ENCODE measurements around the gene GPAM. TPM values are rescaled to one million over a fixed set of nuclear protein-coding genes. Genes with fewer than 3 reads are reported as not detected.

Gene GPAM
- total and polyA plus RNA-seq, 2 donors, result 3.5 to 7.8 TPM

GRCh38 chr10:112227331-112227987 is 43.9 kb upstream of the GPAM start:
- no peak for DNase-seq (ENCODE audit: low read depth in 6 of 9, low spot score in 9 of 9)
- 76% methylated on average over 6 of the region's 6 CpGs for WGBS
- Histone ChIP-seq H3K4me1 (ENCODE audit: control insufficient read depth in 2 of 2, insufficient read depth in 2 of 2, low read length in 2 of 2) (no peaks in the 10 kb centered on the region), H3K27me3 (ENCODE audit: control insufficient read depth in 2 of 2, insufficient read depth in 1 of 2, low read length in 1 of 2) (no peaks in the 10 kb centered on the region), H3K36me3 (ENCODE audit: control insufficient read depth in 2 of 2, insufficient read depth in 2 of 2, low read length in 1 of 2) (no peaks in the 10 kb centered on the region), H3K9me3 (ENCODE audit: control insufficient read depth in 2 of 2, insufficient read depth in 1 of 2, low read length in 1 of 2) (peaks cover 0 to 3% of the 10 kb centered on the region in 2 donors), H3K27ac (ENCODE audit: low read depth in 1 of 2, low read length in 1 of 2) (no peak overlapping the region), H3K4me3 (ENCODE audit: low read length in 2 of 2) (no peak overlapping the region)

DNA sequence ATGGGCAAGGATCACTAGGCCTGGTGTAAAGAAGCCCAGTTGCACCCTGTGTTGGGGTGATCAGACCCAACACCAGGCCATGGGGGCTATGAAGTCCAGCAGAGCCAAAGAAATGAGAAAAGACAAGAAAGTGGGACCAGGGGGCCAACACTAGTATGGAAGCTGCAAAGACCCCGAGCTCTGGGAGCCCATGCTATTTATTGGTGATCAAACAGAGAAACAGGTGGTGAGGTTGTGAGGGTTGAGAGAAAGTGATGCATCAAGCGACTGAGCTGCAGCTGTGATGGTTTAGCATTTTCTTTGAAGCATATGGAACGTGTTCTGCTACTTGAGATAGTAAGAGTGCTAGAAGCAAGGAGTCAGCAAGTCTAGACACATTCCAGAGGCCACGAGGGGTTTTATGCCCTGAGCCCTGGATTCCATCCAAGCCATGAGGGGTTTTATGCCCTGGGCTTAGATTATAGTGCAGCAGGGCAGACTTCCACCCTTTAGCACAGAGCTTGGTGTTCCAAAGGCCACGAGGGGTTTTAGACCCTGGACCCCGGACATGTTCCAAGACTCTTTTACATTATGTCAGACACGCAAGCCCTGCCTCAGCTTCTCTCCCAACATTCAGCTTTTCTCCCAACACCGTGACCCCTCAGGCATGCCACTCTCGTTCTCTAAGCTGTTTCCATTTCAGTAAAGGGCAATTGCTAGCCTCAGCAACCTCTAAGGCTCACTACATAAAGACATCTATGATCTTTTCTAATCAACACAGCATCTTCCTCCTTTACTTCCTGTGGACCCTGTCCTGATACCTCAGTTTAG is 43.1 kb upstream of the GPAM start:
- H3K9me3 ChIP-seq (ENCODE audit: control insufficient read depth in 2 of 2, insufficient read depth in 1 of 2, low read length in 1 of 2), result peaks cover 0 to 3% of the 10 kb centered on the region in 2 donors
- no peak overlapping the region for H3K27ac ChIP-seq (ENCODE audit: low read depth in 1 of 2, low read length in 1 of 2)
- H3K4me3 ChIP-seq (ENCODE audit: low read length in 2 of 2), result no peak overlapping the region
- no peak for DNase-seq (ENCODE audit: low read depth in 6 of 9, low spot score in 9 of 9)
- no peaks in the 10 kb centered on the region for H3K4me1 ChIP-seq (ENCODE audit: control insufficient read depth in 2 of 2, insufficient read depth in 2 of 2, low read length in 2 of 2)
- 87% methylated on average over 9 of the region's 9 CpGs for WGBS
- no peaks in the 10 kb centered on the region for H3K27me3 ChIP-seq (ENCODE audit: control insufficient read depth in 2 of 2, insufficient read depth in 1 of 2, low read length in 1 of 2)
- H3K36me3 ChIP-seq (ENCODE audit: control insufficient read depth in 2 of 2, insufficient read depth in 2 of 2, low read length in 1 of 2), result no peaks in the 10 kb centered on the region

GRCh38 chr10:112225771-112226438 is 42.3 kb upstream of the GPAM start:
- 96% methylated on average over 4 of the region's 4 CpGs for WGBS
- no peak for DNase-seq (ENCODE audit: low read depth in 6 of 9, low spot score in 9 of 9)
- no peak overlapping the region for H3K4me3 ChIP-seq (ENCODE audit: low read length in 2 of 2)
- no peak overlapping the region for H3K27ac ChIP-seq (ENCODE audit: low read depth in 1 of 2, low read length in 1 of 2)
- no peaks in the 10 kb centered on the region for H3K4me1 ChIP-seq (ENCODE audit: control insufficient read depth in 2 of 2, insufficient read depth in 2 of 2, low read length in 2 of 2)
- no peaks in the 10 kb centered on the region for H3K36me3 ChIP-seq (ENCODE audit: control insufficient read depth in 2 of 2, insufficient read depth in 2 of 2, low read length in 1 of 2)
- peaks cover 0 to 3% of the 10 kb centered on the region in 2 donors for H3K9me3 ChIP-seq (ENCODE audit: control insufficient read depth in 2 of 2, insufficient read depth in 1 of 2, low read length in 1 of 2)
- no peaks in the 10 kb centered on the region for H3K27me3 ChIP-seq (ENCODE audit: control insufficient read depth in 2 of 2, insufficient read depth in 1 of 2, low read length in 1 of 2)

DNA sequence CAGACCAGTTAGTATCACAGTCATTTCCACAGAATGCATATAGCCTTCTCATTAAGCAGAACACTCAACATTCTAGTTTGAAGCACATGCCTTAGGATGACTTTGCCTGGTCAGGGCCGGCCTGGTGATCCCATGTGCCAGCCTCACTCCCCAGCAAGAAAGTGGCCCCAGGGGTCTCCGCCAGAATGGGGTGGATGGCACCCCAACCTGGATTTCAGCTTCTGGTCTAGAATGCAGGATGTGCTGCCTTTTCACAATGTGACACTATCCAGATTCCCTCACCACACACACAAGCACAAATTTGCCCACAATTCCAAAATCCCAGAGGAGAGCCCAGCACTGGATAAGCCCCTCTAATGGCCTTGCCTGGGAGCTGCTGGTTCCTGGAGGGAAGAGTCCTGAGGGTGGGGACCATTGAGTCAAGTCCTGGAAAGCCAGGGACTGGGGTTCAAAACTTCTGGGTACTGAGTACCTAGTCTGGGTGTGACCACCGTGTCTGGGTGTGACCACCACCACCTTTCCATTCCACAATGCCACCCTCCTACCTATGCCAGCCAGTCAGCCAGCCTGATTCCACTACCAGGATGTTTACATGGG is 41.5 kb upstream of the GPAM start:
- Histone ChIP-seq H3K27ac (ENCODE audit: low read depth in 1 of 2, low read length in 1 of 2) (no peak overlapping the region), H3K4me3 (ENCODE audit: low read length in 2 of 2) (no peak overlapping the region), H3K4me1 (ENCODE audit: control insufficient read depth in 2 of 2, insufficient read depth in 2 of 2, low read length in 2 of 2) (no peaks in the 10 kb centered on the region), H3K36me3 (ENCODE audit: control insufficient read depth in 2 of 2, insufficient read depth in 2 of 2, low read length in 1 of 2) (no peaks in the 10 kb centered on the region), H3K27me3 (ENCODE audit: control insufficient read depth in 2 of 2, insufficient read depth in 1 of 2, low read length in 1 of 2) (no peaks in the 10 kb centered on the region), H3K9me3 (ENCODE audit: control insufficient read depth in 2 of 2, insufficient read depth in 1 of 2, low read length in 1 of 2) (peaks cover 0 to 3% of the 10 kb centered on the region in 2 donors)
- DNase-seq (ENCODE audit: low read depth in 6 of 9, low spot score in 9 of 9), result no peak
- 90% methylated on average over 3 of the region's 3 CpGs for WGBS

GRCh38 chr10:112223725-112224124 is 40.2 kb upstream of the GPAM start:
- Histone ChIP-seq H3K4me3 (ENCODE audit: low read length in 2 of 2) (no peak overlapping the region), H3K4me1 (ENCODE audit: control insufficient read depth in 2 of 2, insufficient read depth in 2 of 2, low read length in 2 of 2) (no peaks in the 10 kb centered on the region), H3K27ac (ENCODE audit: low read depth in 1 of 2, low read length in 1 of 2) (no peak overlapping the region), H3K36me3 (ENCODE audit: control insufficient read depth in 2 of 2, insufficient read depth in 2 of 2, low read length in 1 of 2) (no peaks in the 10 kb centered on the region), H3K27me3 (ENCODE audit: control insufficient read depth in 2 of 2, insufficient read depth in 1 of 2, low read length in 1 of 2) (no peaks in the 10 kb centered on the region), H3K9me3 (ENCODE audit: control insufficient read depth in 2 of 2, insufficient read depth in 1 of 2, low read length in 1 of 2) (peaks cover 0 to 3% of the 10 kb centered on the region in 2 donors)
- 32% methylated on average over 2 of the region's 2 CpGs for WGBS
- no peak for DNase-seq (ENCODE audit: low read depth in 6 of 9, low spot score in 9 of 9)

- peaks cover 0 to 3% of the 10 kb centered on the region in 2 donors for H3K9me3 ChIP-seq (ENCODE audit: control insufficient read depth in 2 of 2, insufficient read depth in 1 of 2, low read length in 1 of 2)
- H3K36me3 ChIP-seq (ENCODE audit: control insufficient read depth in 2 of 2, insufficient read depth in 2 of 2, low read length in 1 of 2), result no peaks in the 10 kb centered on the region
- no peak overlapping the region for H3K27ac ChIP-seq (ENCODE audit: low read depth in 1 of 2, low read length in 1 of 2)
- H3K4me1 ChIP-seq (ENCODE audit: control insufficient read depth in 2 of 2, insufficient read depth in 2 of 2, low read length in 2 of 2), result no peaks in the 10 kb centered on the region
- H3K4me3 ChIP-seq (ENCODE audit: low read length in 2 of 2), result no peak overlapping the region
- WGBS, result 93% methylated on average over 2 of the region's 2 CpGs
- no peak for DNase-seq (ENCODE audit: low read depth in 6 of 9, low spot score in 9 of 9)
- no peaks in the 10 kb centered on the region for H3K27me3 ChIP-seq (ENCODE audit: control insufficient read depth in 2 of 2, insufficient read depth in 1 of 2, low read length in 1 of 2)
These were observed 39.2 kb upstream of the GPAM start for GRCh38 chr10:112222799-112223198.

DNA sequence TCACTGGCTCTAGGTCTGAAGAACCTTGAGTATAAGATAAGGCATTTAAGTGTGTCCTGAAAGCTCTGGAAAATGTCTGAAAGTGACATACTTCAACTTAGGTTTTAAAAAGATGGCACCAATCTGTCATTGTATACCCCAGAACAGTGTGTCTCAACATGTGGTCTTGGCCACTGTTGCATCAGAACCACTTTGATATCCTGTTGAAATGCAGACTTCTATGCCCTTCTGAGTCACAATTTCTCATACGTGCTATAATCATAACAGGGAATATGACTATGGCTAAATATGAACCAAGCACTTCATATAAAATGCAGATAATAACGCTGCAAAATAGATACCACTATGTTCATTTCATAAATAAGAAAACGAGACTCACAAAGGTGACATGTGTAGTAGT is 38.0 kb upstream of the GPAM start:
- Histone ChIP-seq H3K27me3 (ENCODE audit: control insufficient read depth in 2 of 2, insufficient read depth in 1 of 2, low read length in 1 of 2) (no peaks in the 10 kb centered on the region), H3K36me3 (ENCODE audit: control insufficient read depth in 2 of 2, insufficient read depth in 2 of 2, low read length in 1 of 2) (no peaks in the 10 kb centered on the region), H3K4me1 (ENCODE audit: control insufficient read depth in 2 of 2, insufficient read depth in 2 of 2, low read length in 2 of 2) (no peaks in the 10 kb centered on the region), H3K4me3 (ENCODE audit: low read length in 2 of 2) (no peak overlapping the region), H3K27ac (ENCODE audit: low read depth in 1 of 2, low read length in 1 of 2) (no peak overlapping the region), H3K9me3 (ENCODE audit: control insufficient read depth in 2 of 2, insufficient read depth in 1 of 2, low read length in 1 of 2) (peaks cover 0 to 3% of the 10 kb centered on the region in 2 donors)
- WGBS, result 94% methylated on average over 3 of the region's 3 CpGs
- no peak for DNase-seq (ENCODE audit: low read depth in 6 of 9, low spot score in 9 of 9)

DNA sequence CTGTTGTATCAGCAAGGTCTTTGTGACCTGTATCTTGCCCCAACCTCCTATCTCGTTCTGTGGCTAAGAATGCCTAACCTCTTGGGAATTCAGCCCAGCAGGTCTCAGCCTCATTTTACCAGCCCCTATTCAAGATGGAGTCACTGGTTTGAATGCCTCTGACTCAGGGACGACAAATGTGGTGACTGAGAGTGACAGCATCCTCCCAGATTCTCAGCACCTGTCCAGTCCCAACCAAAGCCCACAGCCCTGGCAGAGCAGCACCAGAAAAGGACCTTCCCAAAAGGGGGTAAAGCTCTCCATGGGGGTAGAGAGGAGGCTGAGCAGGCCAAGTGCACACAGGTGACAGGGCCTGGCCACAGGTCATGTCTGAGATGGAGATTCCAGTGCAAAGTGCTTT is 35.4 kb upstream of the GPAM start:
- no peaks in the 10 kb centered on the region for H3K27me3 ChIP-seq (ENCODE audit: control insufficient read depth in 2 of 2, insufficient read depth in 1 of 2, low read length in 1 of 2)
- no peaks in the 10 kb centered on the region for H3K4me1 ChIP-seq (ENCODE audit: control insufficient read depth in 2 of 2, insufficient read depth in 2 of 2, low read length in 2 of 2)
- no peak overlapping the region for H3K27ac ChIP-seq (ENCODE audit: low read depth in 1 of 2, low read length in 1 of 2)
- 89% methylated on average over 2 of the region's 2 CpGs for WGBS
- H3K36me3 ChIP-seq (ENCODE audit: control insufficient read depth in 2 of 2, insufficient read depth in 2 of 2, low read length in 1 of 2), result no peaks in the 10 kb centered on the region
- DNase-seq (ENCODE audit: low read depth in 6 of 9, low spot score in 9 of 9), result no peak
- H3K9me3 ChIP-seq (ENCODE audit: control insufficient read depth in 2 of 2, insufficient read depth in 1 of 2, low read length in 1 of 2), result no peaks in the 10 kb centered on the region
- H3K4me3 ChIP-seq (ENCODE audit: low read length in 2 of 2), result no peak overlapping the region

- 76% methylated on average over 4 of the region's 4 CpGs for WGBS
- DNase-seq (ENCODE audit: low read depth in 6 of 9, low spot score in 9 of 9), result no peak
These were observed 34.4 kb upstream of the GPAM start for GRCh38 chr10:112218036-112218390.

More at GRCh38 chr10:112218036-112218390, 34.4 kb upstream of the GPAM start:
- Histone ChIP-seq H3K27ac (ENCODE audit: low read depth in 1 of 2, low read length in 1 of 2) (no peak overlapping the region), H3K27me3 (ENCODE audit: control insufficient read depth in 2 of 2, insufficient read depth in 1 of 2, low read length in 1 of 2) (no peaks in the 10 kb centered on the region), H3K9me3 (ENCODE audit: control insufficient read depth in 2 of 2, insufficient read depth in 1 of 2, low read length in 1 of 2) (no peaks in the 10 kb centered on the region), H3K4me3 (ENCODE audit: low read length in 2 of 2) (no peak overlapping the region), H3K36me3 (ENCODE audit: control insufficient read depth in 2 of 2, insufficient read depth in 2 of 2, low read length in 1 of 2) (no peaks in the 10 kb centered on the region), H3K4me1 (ENCODE audit: control insufficient read depth in 2 of 2, insufficient read depth in 2 of 2, low read length in 2 of 2) (no peaks in the 10 kb centered on the region)

Measured in thymus (tissue), 11 donors.